K562 (cell line): ENCODE results near the gene FAM171A2. TPM values are rescaled to one million over a fixed set of nuclear protein-coding genes. Genes with fewer than 3 reads are reported as not detected.
A peak's percentile ranks its signal among the peaks of the same experiment; 100 is the strongest.

Experiments
- ATF4 ChIP-seq: fragments of 450-650 bp; formaldehyde crosslinking; IDR thresholded peaks from 2 replicates; pipeline ENCODE4 v1.4.0; 2022; ENCODE audit warnings: mild to moderate bottlenecking, moderate library complexity
- CBFA2T2 ChIP-seq: fragments of 450-650 bp; conservative IDR thresholded peaks from 2 replicates; pipeline ENCODE4 v1.6.1; 2017; ENCODE audit warnings: mild to moderate bottlenecking
- CHD7 ChIP-seq: fragments of 200-600 bp; sonication (generic); IDR thresholded peaks from one replicate; pipeline ENCODE4 v1.6.1; 2012; ENCODE audit warnings: mild to moderate bottlenecking, low read depth, low read length, inconsistent platforms
- CTCF ChIP-seq, 3 experiments: IDR thresholded peaks in 2 of 3; conservative IDR thresholded peaks in 1 of 3; 2 replicates each; pipeline ENCODE4 v1.5.1; 2011 to 2012; ENCODE audit warnings: low read length in 3 of 3, mild to moderate bottlenecking in 3 of 3, control low read depth in 2 of 3, improper control_type of control experiment in 1 of 3, inconsistent platforms in 1 of 3, low read depth in 1 of 3, mixed read lengths in 1 of 3, moderate library complexity in 1 of 3; ENCODE audit not compliant: insufficient read depth in 2 of 3
- IFI16 ChIP-seq: fragments of 250-450 bp; sonication (Bioruptor Pico); IDR thresholded peaks from 2 replicates; pipeline ENCODE4 v2.1.2; 2022; ENCODE audit warnings: mild to moderate bottlenecking, inconsistent platforms
- KAT7 ChIP-seq: sonication (generic); formaldehyde crosslinking; IDR thresholded peaks from 2 replicates; pipeline ENCODE4 v1.8.0; 2022; ENCODE audit warnings: missing genetic modification reagents, mild to moderate bottlenecking, borderline replicate concordance
- NR3C1 ChIP-seq: sonication (generic); formaldehyde crosslinking; IDR thresholded peaks from 2 replicates; pipeline ENCODE4 v1.8.1; 2022; ENCODE audit warnings: missing genetic modification reagents
- PURB ChIP-seq: sonication (generic); formaldehyde crosslinking; IDR thresholded peaks from 2 replicates; pipeline ENCODE4 v1.9.0; 2021; ENCODE audit warnings: low read depth, mild to moderate bottlenecking, missing genetic modification reagents
- SMAD2 ChIP-seq: fragments of 150-350 bp; IDR thresholded peaks from 2 replicates; pipeline ENCODE4 v1.6.1; 2014; ENCODE audit warnings: low read depth, mild to moderate bottlenecking, low read length
- SMARCE1 ChIP-seq: fragments of 450-650 bp; IDR thresholded peaks from 2 replicates; pipeline ENCODE4 v1.7.1; 2016; ENCODE audit warnings: mild to moderate bottlenecking
- ZNF695 ChIP-seq: fragments of 450-650 bp; formaldehyde crosslinking; IDR thresholded peaks from 2 replicates; pipeline ENCODE4 v1.4.0; 2020; ENCODE audit warnings: mild to moderate bottlenecking, moderate library complexity
- ZNF699 ChIP-seq: fragments of 250-450 bp; sonication (Bioruptor Pico); IDR thresholded peaks from 2 replicates; pipeline ENCODE4 v1.8.0; 2021; ENCODE audit warnings: mild to moderate bottlenecking, moderate library complexity; ENCODE audit not compliant: insufficient replicate concordance
- ZNF766 ChIP-seq: fragments of 200-800 bp; sonication (Bioruptor generic); conservative IDR thresholded peaks from 2 replicates; pipeline ENCODE4 v1.6.1; 2016; ENCODE audit warnings: missing genetic modification characterization, missing compliant biosample characterization
- polyA plus RNA-seq, 8 experiments: library from polyadenylated mRNA; depleted of rRNA in 4 of 8; stranded (reverse) in 5 of 8; unstranded in 3 of 8; fragments of >200 nt; fragmentation: Nextera tagmentation in 2 of 8; fragmentation: Illumina TruSeq in 1 of 8; extraction: Ambion mirVana in 2 of 8; extraction: Trizol in 1 of 8; gene quantifications; 2 replicates each; pipeline versions ENCODE4 v1.2.1 to v1.2.3, GENCODE V29; 2011 to 2014; ENCODE audit warnings: inconsistent platforms in 1 of 8, missing spikeins in 1 of 8
- total RNA-seq, 7 experiments: library from RNA; depleted of rRNA in 6 of 7; stranded (reverse); fragments of >200 nt in 6 of 7; fragmentation: Illumina TruSeq in 2 of 7; extraction: Trizol in 2 of 7; gene quantifications; 2 replicates each; pipeline versions ENCODE4 v1.2.1 to v1.2.3, GENCODE V29; 2011 to 2021; ENCODE audit warnings: low replicate concordance in 1 of 7

FAM171A2 gene
- total and polyA plus RNA-seq, 9 of the 15 experiments (the other 6 are each of a cell fraction or from before 2014, with no cell fraction given), result 0.10 to 10.2 (median 2.0) TPM; not detected in 1

- TF ChIP-seq CHD7 (no peak), ZNF766 (no peak), SMAD2 (no peak), SMARCE1 (no peak), KAT7 (CRISPR knock-in tag) (no peak), ATF4 (no peak), CTCF (IDR thresholded peaks at IDR 0.05 in 2 of 3, conservative IDR thresholded peaks at IDR 0.05 in 1 of 3; ENCODE audit: insufficient read depth in 2 of 3, low read depth in 1 of 3, low read length in 3 of 3) (peak; percentile 84 to 89 (median 88)), PURB (CRISPR knock-in tag) (no peak), ZNF695 (CRISPR knock-in tag) (no peak), CBFA2T2 (no peak), ZNF699 (CRISPR knock-in tag) (no peak), NR3C1 (CRISPR knock-in tag) (no peak), IFI16 (CRISPR knock-in tag) (no peak)
Observed at GRCh38 chr17:44331249-44331760, 32.3 kb downstream of the FAM171A2 start (continued).
